HG03280 (cell line): ENCODE measurements around the gene SLC38A8.

Experiments used
- ATAC-seq: cut with Tn5 transposase; IDR thresholded peaks from one replicate; pipeline ENCODE4 v1.9.1; 2021; ENCODE audit warnings: mild to moderate bottlenecking, moderate library complexity; ENCODE audit not compliant: unreplicated experiment

The SLC38A8 gene

DNA sequence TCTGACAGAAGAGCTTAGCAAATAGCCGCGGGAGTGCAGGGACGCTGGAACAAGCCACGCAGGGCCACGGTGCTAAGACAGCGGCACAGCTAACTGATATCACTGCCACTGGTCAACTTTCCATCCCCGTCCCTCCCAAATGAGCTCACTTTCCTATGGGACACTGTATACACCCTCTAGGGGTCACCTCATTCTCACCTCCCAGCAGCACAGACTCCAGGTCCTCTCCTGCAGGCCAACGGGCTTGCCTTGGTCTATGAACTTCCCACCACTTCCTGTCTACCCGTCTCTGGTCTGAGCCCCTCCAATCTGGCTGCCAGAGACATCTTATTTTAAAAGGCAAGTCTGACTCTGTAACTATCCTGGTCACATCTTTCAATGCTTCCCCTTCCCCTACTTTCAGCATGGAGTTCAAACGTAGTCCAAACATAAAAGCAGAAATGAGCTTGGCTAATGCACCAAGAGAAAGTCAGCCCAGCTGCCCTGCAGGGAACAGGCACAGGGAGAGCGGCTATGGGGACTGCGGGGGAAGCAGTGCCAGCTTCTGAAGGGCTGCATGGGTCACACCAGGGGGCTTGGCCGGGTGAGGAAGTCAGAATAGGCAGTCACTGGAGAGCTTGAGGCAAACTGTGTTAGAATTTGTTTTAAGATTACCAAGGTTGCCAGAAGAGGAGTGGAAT lies 26.3 kb upstream of the SLC38A8 start:
- ATAC-seq: no peak

DNA sequence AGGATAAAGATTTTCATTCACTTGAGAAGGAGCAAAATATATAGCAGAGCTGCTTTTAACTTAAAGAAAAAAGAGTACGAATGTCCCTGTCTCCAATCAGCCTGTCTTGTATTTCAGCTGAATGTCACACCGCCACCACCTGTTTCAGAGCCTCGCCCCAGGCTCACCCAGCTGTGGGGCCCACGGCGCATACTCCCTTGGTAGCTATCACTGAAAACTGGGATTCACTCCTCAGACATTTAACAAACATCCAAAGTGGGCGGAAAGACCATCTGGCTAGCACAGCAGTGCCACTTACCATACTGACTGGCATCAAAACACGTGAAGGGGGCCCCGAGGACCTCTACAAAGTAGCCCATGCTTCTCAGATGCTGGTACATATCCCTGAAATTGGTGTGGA lies 25.4 kb upstream of the SLC38A8 start:
- ATAC-seq: no peak

DNA sequence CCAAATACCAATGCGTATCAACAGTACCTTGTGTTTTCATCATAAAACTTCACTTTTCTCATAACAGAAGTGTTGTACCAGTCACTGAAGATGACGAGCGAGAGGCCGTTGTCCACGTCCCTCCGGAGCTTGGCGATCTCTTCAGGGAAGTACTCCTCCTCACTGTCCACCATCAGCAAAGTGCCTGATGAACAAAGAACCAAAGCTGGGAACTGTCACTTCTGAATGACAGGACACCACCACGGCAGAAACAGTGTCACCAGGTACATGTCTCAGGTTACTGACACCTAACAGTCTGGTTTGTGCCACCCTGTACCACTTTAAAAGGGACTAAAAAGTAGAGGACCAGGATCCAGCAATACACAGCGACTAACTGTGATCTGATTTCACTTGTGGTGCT lies 25.0 kb upstream of the SLC38A8 start:
- no peak for ATAC-seq

DNA sequence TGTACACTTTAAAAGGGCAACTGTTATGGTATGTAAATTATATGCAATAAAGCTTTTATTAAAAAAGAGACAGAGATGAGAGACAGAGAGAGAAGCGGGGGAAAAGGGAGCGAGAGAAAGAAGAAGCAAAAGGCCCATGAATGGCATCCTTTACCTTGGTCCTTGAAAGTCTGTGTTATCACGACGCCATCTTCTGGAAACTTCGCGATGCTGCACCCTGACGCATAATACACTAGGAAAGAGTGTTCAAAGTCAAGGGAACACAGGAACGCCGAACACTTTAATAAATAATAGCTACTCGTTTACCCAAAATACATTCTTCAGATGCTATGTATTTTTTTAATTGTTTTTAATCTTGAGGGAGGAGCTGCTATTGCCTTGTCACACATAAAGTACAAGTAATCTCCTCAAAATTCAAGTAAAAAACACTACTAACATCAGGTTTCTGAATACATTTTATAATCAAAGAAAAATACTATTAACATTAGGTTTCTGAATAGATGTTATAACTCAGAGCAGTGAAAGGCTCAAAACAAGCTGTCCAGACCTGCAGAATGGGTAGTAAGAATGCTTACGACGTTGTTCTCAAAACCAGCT lies 23.0 kb upstream of the SLC38A8 start:
- no peak for ATAC-seq

DNA sequence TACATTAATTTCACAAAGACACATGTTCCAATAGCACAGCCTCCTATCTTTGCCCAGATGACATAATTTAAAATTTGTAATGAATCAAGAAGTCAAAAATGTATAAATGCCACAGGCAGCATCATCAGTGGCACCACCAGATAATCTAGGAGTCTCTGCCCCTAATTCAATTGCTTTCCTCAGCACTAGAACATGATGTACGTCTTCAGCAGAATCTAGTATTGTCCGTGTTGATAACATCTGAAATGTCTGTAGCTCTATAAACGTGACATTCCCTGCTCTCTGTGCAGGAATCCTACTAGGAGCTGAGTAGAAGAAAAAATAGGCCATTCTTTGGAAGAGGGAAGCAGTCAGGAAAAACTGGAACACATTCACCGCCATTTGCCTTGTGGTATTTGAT lies 21.4 kb upstream of the SLC38A8 start:
- ATAC-seq: no peak

DNA sequence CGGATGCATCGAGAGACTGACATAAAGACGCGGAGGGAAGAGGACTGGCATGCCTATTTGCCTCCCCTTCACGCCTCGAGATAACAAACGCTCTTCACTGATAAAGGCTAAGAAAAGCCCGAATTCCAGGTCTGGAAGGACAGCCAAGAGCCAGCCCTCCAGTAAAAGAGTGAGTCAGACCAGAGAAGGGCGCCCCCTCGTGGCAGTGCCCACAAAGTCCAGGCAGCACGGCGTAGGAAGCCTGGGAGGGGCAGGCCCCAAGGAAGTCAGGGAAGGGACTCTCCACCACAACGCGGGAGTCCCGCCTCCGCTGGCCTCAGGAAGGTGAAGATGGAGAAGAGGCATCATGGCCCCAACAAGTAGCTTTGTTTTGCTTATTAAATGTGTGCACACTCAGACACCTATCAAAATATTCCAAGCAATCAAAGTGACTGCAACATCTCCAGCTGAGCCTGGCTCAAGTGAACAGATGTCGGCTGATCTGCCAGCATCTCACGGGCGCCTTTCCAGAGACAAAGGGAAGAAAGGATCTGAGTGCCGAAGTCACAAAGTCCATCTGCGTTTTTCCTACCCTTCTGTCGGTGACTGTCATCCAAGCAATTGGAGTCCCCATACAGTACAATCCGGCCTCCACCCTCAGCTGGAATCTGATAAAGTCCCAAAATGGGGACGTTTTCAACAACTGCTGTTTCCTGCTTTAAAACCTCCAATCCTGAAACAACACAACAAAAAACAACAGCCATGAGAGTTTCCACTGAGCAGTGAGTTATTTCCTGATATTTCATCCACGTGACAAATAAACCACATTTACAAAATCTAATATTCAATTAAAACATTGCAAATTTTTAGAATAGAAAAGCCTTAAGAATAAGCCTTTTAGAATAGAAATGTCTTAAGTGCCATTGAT lies 20.4 kb upstream of the SLC38A8 start:
- no peak for ATAC-seq

DNA sequence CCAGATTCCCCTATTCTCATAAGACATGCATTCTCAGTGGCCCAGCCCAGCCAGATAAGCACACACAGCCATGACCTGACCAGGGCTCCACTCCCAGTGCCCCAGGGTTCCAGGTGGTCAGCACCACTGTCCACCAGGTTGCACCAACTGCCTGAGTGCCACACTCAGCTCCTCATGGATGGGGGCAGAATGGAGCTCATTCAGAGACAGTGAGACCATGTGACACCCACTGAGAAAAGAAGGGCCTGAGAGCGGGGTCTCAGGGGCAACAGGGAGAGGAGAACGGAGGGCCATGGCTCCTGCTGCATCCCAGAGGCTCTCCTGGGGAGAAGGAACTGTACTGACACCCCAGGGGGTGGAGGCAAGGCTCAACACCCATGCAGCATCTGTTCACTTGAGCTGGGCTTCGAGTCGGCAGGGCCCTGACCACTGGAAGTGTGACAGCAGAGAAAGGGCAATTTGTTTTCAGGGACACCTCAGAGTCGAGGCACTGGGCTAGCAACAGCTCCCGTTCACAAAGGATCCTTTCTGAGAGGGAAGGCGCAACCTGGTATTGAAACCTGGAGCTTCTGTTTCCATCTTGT lies 18.7 kb upstream of the SLC38A8 start:
- no peak for ATAC-seq

DNA sequence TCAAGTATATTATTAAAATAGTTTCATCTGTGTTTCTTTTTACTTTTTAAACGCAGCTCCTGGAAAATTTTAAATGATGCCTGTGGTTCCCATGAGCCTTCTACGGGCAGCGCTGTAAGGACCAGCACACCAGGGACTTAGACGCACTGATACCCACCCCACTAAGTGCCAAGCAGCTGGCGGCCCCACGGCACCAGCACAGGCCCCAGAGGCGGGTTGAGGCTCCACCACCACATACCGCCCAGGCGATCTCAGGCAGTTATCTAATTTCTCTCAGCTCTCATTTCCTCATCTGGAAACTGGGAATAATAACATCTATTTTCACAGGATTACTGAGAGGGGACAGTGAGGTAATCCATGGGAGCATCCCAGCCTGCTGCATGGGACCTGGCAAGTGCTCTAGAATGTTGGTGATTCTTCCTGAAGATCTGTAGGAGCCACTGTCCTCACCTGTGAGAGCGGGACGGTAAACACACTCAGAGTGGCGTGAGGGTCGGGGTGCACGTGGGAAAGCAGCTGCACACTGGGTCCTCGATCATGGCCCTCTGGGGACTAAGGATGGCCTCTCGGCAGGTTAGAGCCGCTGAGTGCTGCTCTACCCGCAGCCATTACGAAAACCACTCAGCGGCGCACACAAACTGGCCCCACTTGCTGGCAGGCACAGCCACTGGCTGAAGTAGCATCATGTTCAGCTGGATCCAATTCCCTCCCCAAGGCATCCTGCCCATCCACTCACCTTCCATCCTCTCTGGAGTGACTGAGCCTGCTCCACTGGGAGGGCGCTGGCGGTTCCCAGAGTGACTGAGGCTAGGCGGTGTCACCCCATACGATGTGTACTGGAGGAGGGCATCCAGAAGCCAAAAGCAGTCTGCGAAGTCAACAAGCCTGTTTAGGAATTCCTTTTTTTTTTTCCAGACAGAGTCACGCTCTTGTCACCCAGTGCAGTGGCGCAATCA lies 17.6 kb upstream of the SLC38A8 start:
- ATAC-seq: no peak

DNA sequence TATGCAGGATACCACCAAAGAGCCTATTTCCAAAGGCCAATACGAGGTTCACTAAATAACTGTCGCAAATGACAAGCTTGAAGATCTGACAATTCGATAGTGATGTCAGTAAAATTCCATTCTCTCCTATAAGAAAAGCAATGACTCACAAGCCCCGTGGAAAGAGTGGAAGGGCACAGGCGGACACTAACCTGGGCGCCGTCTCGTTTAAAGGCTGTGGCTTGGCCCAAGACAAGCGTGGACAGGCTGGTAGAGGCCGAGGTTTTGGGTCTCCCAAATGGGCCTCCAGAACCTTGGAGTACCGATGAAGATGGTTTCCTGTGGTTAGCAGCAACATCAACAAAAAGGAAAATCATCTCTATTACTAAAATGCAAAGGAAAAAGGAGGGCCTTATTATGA lies 16.5 kb upstream of the SLC38A8 start:
- no peak for ATAC-seq

DNA sequence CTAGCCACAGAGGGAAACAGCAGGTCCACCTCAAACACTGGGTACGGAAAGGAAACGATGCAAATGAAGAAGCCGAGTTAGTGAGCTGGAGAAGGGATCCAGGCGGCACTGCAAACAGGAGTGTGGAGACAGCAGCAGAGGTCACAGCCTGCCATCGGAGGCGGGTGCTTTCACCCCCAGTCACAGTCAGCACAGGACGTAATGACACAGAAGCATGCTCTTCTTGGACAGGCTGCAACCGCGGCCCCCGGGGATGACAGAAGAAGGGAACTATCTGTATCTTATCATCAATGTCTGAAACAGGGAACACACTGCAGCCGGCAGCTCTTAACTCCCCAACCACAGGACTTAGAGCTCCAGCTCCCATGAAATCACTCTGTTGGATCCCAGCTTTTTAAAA lies 16.1 kb upstream of the SLC38A8 start:
- ATAC-seq: no peak

DNA sequence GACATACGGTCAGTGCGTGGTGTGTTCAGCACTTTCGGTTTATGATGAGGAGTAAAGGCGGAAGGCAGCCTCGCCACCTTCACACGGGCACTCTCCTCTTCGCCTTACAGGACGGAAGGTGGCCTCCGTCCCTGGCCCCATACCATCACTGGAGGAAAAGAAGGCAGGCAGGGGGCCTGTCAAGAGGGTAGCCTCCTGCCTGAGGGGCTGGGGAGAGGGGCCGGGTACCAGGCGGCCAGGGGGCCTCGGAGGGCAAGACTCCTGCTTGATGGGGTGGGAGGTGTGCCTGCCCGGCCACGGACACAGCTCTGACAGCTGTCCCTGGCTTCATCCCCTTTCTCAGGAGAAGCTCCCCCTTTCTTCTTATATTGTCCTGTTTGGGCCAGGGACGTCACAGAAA lies 15.6 kb upstream of the SLC38A8 start:
- no peak for ATAC-seq

DNA sequence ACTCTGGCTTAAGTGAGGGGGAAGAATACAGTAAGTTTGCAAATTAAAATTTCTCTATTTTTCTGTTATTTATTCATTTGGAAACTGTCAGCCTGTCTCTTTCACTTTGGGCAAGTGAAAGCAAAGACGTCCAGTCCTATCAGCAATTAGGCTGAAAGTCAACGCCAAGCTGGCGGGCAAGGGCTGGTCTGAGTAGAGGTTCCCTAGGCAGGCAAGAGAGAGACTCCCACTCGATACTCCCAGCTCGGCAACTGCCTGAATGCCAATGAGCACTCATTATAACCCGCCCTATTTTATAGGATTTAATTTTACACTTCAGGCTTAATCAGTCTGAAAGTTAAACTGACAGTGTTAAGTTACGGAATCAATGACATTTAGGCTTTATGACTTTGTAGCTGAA lies 14.3 kb upstream of the SLC38A8 start:
- ATAC-seq: no peak

DNA sequence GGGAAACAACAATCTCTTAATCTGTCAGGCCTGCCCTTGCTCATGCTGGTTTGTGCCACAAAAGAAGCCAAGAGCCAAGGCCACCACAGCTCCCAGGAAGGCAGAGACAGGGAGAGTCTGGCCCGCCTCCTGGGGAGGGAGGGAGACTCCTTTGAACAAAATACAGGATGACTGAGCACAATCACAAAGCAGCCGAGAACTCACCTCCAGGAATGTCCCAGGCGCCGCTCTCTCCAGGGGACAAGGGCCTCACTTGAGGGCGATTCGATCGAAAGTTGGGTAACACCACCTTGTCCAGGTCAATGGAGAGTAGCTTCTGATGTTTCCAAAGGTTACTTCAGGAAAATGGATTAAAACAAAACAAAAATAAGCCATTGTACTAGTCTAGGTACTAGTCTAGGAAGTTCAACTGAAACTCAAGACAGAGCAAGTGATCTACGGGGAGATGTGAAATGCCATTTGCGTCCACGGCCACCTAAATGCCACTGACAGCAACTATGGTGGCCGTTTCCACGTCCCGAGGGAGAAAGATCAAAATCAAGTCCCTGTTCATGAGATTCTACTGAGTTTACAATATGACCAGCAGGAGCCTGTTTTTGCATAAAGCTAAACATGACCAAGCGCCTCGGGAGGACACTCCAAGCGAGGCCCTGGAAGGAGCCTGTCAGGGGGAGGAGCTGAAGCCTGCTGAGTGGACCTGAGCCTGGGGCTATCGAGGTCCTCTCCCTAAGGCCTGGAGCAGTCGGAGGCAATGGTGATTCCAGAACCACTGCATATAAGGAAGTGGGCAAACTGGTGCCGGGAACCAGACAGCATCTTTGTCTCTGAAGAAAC lies 13.4 kb upstream of the SLC38A8 start:
- no peak for ATAC-seq

DNA sequence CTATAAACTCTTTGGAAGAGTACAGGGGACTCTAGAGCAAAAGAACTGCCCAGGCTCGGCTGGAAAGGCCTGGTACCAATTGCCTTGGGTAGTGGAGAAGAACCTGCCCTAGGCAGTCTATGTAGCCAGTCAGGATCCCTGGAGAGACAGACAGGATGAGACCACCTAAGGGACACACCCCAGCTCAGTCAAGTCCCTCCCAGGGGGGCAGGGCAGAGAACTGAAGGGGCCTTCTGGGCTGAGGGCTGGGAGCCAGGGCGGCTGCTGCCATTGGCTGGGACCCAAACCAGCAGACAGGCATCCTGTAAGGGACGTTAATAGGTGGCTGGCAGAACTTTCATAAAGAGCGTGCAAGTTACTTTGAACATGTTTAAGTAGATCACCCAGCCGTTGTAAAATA lies 12.8 kb upstream of the SLC38A8 start:
- ATAC-seq: no peak

DNA sequence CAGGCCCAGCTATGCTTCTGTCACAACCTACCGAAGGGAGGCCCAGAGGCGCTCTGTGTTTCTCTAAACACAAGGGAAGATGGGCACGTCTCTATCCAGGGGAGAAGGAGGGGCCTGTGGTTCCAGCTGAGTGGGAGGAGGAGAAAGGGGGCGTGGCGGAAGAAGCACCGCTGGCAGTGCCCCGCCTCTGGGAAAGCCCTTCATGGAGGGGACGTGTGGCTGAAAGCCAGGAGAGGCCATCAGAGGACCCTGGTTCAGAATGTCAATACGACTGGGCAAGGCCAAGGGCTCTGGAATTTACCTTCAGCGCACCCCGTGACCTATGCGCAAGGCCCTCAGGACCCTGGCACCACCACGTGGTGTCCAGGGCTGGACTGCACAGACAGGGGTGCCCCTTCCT lies 12.3 kb upstream of the SLC38A8 start:
- ATAC-seq: no peak

DNA sequence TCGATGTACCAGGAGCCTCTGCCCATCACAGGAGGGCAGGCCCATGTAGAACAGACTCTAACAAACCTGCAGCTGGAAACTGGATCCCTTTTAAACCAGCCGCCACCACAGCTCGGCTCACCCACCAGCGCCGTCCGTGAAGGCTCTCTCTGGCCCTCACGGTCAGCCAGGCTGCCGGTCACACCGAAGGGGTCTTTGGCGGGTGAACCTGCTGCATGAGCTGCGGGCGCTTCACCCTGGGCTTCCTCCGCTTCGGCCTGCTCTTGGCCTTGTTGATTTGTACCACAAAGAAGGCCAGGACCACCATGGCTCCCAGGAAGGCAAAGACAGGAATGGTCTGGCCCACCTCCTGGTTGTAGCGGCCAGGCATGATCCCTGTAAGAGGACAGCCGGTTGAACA lies 11.7 kb upstream of the SLC38A8 start:
- no peak for ATAC-seq

DNA sequence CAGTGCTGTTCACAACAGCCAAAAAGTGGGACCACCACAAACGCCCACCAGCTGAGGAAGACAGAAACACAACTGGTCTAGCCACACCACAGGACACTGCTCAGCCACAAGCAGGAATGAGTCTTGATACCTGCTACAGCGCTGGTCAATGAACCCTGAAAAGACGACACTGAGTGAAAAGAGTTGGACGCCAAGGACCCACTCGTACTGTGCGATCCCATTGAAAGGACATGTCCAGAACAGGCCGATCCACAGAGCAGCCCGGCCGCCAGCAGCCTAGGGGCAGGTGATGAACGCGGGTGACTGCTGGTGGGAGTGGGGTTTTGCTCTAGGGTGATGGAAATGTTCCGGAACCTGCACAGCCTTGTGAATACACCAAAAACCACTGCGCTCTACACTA lies 10.6 kb upstream of the SLC38A8 start:
- no peak for ATAC-seq

DNA sequence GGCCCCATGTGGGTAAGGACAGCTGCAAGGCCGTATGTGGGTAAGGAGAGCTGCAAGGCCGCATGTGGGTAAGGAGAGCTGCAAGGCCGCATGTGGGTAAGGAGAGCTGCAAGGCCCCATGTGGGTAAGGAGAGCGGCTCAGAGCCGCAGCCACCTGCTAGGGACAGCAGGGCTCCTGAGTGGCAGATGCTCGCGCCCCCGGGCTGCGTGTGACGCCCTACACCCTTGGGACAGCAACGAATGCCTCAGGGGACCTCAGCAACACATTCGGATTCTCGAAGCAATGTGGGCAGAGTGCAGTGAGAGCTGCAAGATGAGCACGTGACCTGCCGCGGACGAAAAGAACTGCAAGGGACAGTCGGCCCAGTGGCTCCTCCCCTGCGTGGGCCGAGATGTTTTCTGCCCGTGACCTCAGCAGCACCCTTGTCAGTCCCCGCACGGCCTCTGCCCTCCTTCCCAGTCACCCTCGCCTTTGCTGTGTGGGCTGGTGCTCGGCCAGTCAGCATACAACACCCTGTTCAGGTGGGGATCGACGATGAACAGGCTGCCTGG lies 9.6 kb upstream of the SLC38A8 start:
- ATAC-seq: no peak

DNA sequence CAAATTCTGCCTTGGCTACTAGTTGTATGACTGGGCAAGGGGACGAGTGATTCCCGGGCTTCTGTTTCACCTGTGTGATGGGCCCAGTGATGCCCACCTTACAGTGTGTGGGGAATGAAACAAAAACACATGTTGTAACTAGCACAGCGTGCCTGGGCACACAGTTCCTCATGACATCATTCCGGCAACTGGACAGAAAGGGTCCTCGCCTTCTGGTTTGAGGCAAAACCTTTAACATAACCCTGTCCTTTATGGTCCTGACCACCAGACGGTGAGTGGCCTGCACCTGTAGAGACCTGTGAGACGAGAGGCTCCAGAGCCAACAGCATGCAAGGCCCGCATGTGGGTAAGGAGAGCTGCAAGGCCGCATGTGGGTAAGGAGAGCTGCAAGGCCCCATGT lies 7.7 kb upstream of the SLC38A8 start:
- no peak for ATAC-seq
